T-helper 1 cell treated with Interleukin-12 subunit alpha and Interleukin-12 subunit beta and Interleukin-4 antibody, amounts not matched to agents 30 ng/mL and 1 ng/mL, for 36 hours (primary cell): Measurements from ENCODE around the gene CMTM7. TPM values are rescaled to one million over a fixed set of nuclear protein-coding genes. Genes with fewer than 3 reads are reported as not detected.
"Not testable (repeated sequence)": the region's sequence is repeated elsewhere in the genome, so short reads cannot be mapped to it uniquely, and the experiment has no call there.

ENCODE experiments used
- intact Hi-C: fragments of 100-400 bp; cut with micrococcal nuclease; formaldehyde crosslinking; loops from one replicate; pipeline ENCODE4 v1.15.1; 2024
- total RNA-seq: library from RNA; stranded (reverse); gene quantifications from 2 replicates; pipeline ENCODE4 v1.2.3, GENCODE V29; 2022

CMTM7 gene
- total RNA-seq, 1 donor from 2014 or later, result 65.3 TPM

- intact Hi-C loops, result no loop called here
These were observed 64.2 kb downstream of the CMTM7 start for GRCh38 chr3:32455609-32456428.

- intact Hi-C loops, result no loop called here
These were observed 64.9 kb downstream of the CMTM7 start for GRCh38 chr3:32456429-32457130.

GRCh38 chr3:32457971-32458471, 66.4 kb downstream of the CMTM7 start:
- intact Hi-C loops, result no loop called here

- intact Hi-C loops, result no loop called here
These were observed 67.8 kb downstream of the CMTM7 start for GRCh38 chr3:32459450-32459849.

- intact Hi-C loops, result loop anchor here (1.0 to 10.0 kb wide), 10 partner anchors 8 to 345 kb away; partner anchors contain the start of genes CMTM6, CMTM8 and CNOT10
These were observed 68.5 kb downstream of the CMTM7 start for GRCh38 chr3:32460031-32460749.

- intact Hi-C loops, result loop anchor here (1.0 to 10.0 kb wide), 10 partner anchors 7 to 346 kb away; partner anchors contain the start of genes CMTM6, CMTM8 and CNOT10
These were observed 69.3 kb downstream of the CMTM7 start for GRCh38 chr3:32460817-32461496.

- intact Hi-C loops, result loop anchor here (10.0 kb wide), 1 partner anchor 348 kb away; no protein-coding TSS in a partner anchor
These were observed 70.7 kb downstream of the CMTM7 start for GRCh38 chr3:32462191-32462986.

GRCh38 chr3:32463415-32463814, 71.8 kb downstream of the CMTM7 start:
- intact Hi-C loops, result loop anchor here (10.0 kb wide), 1 partner anchor 349 kb away; no protein-coding TSS in a partner anchor

- intact Hi-C loops, result loop anchor here (10.0 kb wide), 1 partner anchor 350 kb away; no protein-coding TSS in a partner anchor
These were observed 73.1 kb downstream of the CMTM7 start for GRCh38 chr3:32464726-32465125.

- intact Hi-C loops, result loop anchor here (1.0 to 10.0 kb wide), 2 partner anchors 92 to 352 kb away; no protein-coding TSS in a partner anchor
These were observed 75.2 kb downstream of the CMTM7 start for GRCh38 chr3:32466808-32467207.

- intact Hi-C loops, result loop anchor here (1.0 to 10.0 kb wide), 6 partner anchors 7 to 353 kb away; partner anchors contain the start of gene CMTM6
These were observed 75.8 kb downstream of the CMTM7 start for GRCh38 chr3:32467333-32468070.

- intact Hi-C loops, result loop anchor here (1.0 to 10.0 kb wide), 4 partner anchors 33 to 355 kb away; partner anchors contain the start of gene CMTM6
These were observed 77.7 kb downstream of the CMTM7 start for GRCh38 chr3:32469151-32469874.

- intact Hi-C loops, result no loop called here
These were observed 78.7 kb downstream of the CMTM7 start for GRCh38 chr3:32470362-32470761.

GRCh38 chr3:32471246-32471645, 79.6 kb downstream of the CMTM7 start:
- intact Hi-C loops, result no loop called here

GRCh38 chr3:32472151-32472550, 80.5 kb downstream of the CMTM7 start:
- intact Hi-C loops, result not testable (repeated sequence)

- intact Hi-C loops, result no loop called here
These were observed 82.5 kb downstream of the CMTM7 start for GRCh38 chr3:32474201-32474600.

- intact Hi-C loops, result no loop called here
These were observed 89.0 kb downstream of the CMTM7 start for GRCh38 chr3:32480604-32481003.
